ENCODE data around the gene FAM174B. TPM values are rescaled to one million over a fixed set of nuclear protein-coding genes. Genes with fewer than 3 reads are reported as not detected.

FAM174B gene
- total and polyA plus RNA-seq, 2 experiments from 2014 or later, result 15.0 to 21.8 TPM

- Mint-ChIP-seq H3K4me3 (no peak overlapping the region), H3K27ac (no peak overlapping the region), H3K9me3 (no peaks in the 10 kb centered on the region), H3K4me1 (peaks cover 7% of the 10 kb centered on the region; the same call in 2 of the 3 replicates), H3K36me3 (ENCODE audit: low read depth) (no peaks in the 10 kb centered on the region), H3K27me3 (ENCODE audit: insufficient read depth, low read depth, poor library complexity) (peaks cover 3% of the 10 kb centered on the region)
- H3K4me1 ChIP-seq (ENCODE audit: insufficient read depth), result no peaks in the 10 kb centered on the region; the same call in 1 of the 2 replicates
- H3K4me3 ChIP-seq, result no peak overlapping the region
- no peaks in the 10 kb centered on the region for H3K36me3 ChIP-seq (ENCODE audit: insufficient read depth)
- no peaks in the 10 kb centered on the region for H3F3A ChIP-seq (replicated peaks; ENCODE audit: low read depth)
- no peaks in the 10 kb centered on the region for H3K79me2 ChIP-seq (replicated peaks; ENCODE audit: insufficient read depth)
- DNase-seq (ENCODE audit: low spot score) (no peak), ATAC-seq (no peak)
- H3K27ac ChIP-seq (ENCODE audit: low read depth), result no peak overlapping the region
- H2AFZ ChIP-seq, result no peak overlapping the region
- H3K27me3 ChIP-seq (ENCODE audit: insufficient read depth), result no peaks in the 10 kb centered on the region
- H3K4me2 ChIP-seq, result no peak overlapping the region
- TF ChIP-seq, protein P1, sequence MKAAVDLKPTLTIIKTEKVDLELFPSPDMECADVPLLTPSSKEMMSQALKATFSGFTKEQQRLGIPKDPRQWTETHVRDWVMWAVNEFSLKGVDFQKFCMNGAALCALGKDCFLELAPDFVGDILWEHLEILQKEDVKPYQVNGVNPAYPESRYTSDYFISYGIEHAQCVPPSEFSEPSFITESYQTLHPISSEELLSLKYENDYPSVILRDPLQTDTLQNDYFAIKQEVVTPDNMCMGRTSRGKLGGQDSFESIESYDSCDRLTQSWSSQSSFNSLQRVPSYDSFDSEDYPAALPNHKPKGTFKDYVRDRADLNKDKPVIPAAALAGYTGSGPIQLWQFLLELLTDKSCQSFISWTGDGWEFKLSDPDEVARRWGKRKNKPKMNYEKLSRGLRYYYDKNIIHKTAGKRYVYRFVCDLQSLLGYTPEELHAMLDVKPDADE (IDR thresholded peaks at IDR 0.05), result no peak
- TF ChIP-seq, protein P2, sequence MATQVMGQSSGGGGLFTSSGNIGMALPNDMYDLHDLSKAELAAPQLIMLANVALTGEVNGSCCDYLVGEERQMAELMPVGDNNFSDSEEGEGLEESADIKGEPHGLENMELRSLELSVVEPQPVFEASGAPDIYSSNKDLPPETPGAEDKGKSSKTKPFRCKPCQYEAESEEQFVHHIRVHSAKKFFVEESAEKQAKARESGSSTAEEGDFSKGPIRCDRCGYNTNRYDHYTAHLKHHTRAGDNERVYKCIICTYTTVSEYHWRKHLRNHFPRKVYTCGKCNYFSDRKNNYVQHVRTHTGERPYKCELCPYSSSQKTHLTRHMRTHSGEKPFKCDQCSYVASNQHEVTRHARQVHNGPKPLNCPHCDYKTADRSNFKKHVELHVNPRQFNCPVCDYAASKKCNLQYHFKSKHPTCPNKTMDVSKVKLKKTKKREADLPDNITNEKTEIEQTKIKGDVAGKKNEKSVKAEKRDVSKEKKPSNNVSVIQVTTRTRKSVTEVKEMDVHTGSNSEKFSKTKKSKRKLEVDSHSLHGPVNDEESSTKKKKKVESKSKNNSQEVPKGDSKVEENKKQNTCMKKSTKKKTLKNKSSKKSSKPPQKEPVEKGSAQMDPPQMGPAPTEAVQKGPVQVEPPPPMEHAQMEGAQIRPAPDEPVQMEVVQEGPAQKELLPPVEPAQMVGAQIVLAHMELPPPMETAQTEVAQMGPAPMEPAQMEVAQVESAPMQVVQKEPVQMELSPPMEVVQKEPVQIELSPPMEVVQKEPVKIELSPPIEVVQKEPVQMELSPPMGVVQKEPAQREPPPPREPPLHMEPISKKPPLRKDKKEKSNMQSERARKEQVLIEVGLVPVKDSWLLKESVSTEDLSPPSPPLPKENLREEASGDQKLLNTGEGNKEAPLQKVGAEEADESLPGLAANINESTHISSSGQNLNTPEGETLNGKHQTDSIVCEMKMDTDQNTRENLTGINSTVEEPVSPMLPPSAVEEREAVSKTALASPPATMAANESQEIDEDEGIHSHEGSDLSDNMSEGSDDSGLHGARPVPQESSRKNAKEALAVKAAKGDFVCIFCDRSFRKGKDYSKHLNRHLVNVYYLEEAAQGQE (IDR thresholded peaks at IDR 0.05; ENCODE audit: unreplicated experiment), result no peak
- TF ChIP-seq NANOG (IDR thresholded peaks at IDR 0.05; ENCODE audit: borderline replicate concordance) (no peak), ZNF114 (CRISPR knock-in tag; IDR thresholded peaks at IDR 0.05) (no peak), JUNB (IDR thresholded peaks at IDR 0.05; ENCODE audit: unreplicated experiment) (no peak), ZNF331 (CRISPR knock-in tag; IDR thresholded peaks at IDR 0.05; ENCODE audit: low read depth) (no peak), CREB1 (CRISPR knock-in tag; IDR thresholded peaks at IDR 0.05; ENCODE audit: low read depth) (no peak), POLR2AphosphoS5 (IDR thresholded peaks at IDR 0.05; ENCODE audit: low read depth) (no peak), STAT1 (IDR thresholded peaks at IDR 0.05; ENCODE audit: unreplicated experiment) (no peak), ZNF462 (CRISPR knock-in tag; IDR thresholded peaks at IDR 0.05) (no peak), EZH2 (IDR thresholded peaks at IDR 0.05; ENCODE audit: low read depth, unreplicated experiment) (no peak), EZH2phosphoT487 (IDR thresholded peaks at IDR 0.05; ENCODE audit: unreplicated experiment) (no peak)
- TF ChIP-seq, protein P3, sequence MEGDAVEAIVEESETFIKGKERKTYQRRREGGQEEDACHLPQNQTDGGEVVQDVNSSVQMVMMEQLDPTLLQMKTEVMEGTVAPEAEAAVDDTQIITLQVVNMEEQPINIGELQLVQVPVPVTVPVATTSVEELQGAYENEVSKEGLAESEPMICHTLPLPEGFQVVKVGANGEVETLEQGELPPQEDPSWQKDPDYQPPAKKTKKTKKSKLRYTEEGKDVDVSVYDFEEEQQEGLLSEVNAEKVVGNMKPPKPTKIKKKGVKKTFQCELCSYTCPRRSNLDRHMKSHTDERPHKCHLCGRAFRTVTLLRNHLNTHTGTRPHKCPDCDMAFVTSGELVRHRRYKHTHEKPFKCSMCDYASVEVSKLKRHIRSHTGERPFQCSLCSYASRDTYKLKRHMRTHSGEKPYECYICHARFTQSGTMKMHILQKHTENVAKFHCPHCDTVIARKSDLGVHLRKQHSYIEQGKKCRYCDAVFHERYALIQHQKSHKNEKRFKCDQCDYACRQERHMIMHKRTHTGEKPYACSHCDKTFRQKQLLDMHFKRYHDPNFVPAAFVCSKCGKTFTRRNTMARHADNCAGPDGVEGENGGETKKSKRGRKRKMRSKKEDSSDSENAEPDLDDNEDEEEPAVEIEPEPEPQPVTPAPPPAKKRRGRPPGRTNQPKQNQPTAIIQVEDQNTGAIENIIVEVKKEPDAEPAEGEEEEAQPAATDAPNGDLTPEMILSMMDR (conservative IDR thresholded peaks at IDR 0.05; ENCODE audit: low read depth in 2 of 2), result no peak
- no peaks in the 10 kb centered on the region for H3K9me2 ChIP-seq (ENCODE audit: insufficient read depth)
- H4K20me1 ChIP-seq (replicated peaks; ENCODE audit: insufficient read depth), result no peaks in the 10 kb centered on the region
These were observed 19.9 kb upstream of the FAM174B start for GRCh38 chr15:92675485-92675884.

All from GM23338 (cell line).